Activated CD4-positive, alpha-beta memory T cell treated with anti-CD3 and anti-CD28 coated beads for 36 hours (primary cell): ENCODE measurements around the gene MPP3. TPM values are rescaled to one million over a fixed set of nuclear protein-coding genes. Genes with fewer than 3 reads are reported as not detected.

Experiments used
- CTCF ChIA-PET: fragments of 350-600 bp; sonication (Branson Sonifier 250); formaldehyde crosslinking; loops from one replicate; lab custom pipeline; 2021; ENCODE audit warnings: antibody characterized with exemption, inconsistent platforms; lab: Charles Lee
- POLR2A ChIA-PET: fragments of 350-600 bp; sonication (Branson Sonifier 250); formaldehyde crosslinking; loops from one replicate; lab custom pipeline; 2021; ENCODE audit warnings: antibody characterized with exemption; lab: Charles Lee
- DNase-seq: peaks from one replicate; pipeline ENCODE4 v3.0.0-alpha.2; 2020
- H3K27ac Mint-ChIP-seq: one replicate; pipeline ENCODE4 v1.8.0; 2021; ENCODE audit warnings: mixed read lengths
- H3K27me3 Mint-ChIP-seq: one replicate; pipeline ENCODE4 v1.8.0; 2021; ENCODE audit warnings: mixed read lengths
- H3K36me3 Mint-ChIP-seq: one replicate; pipeline ENCODE4 v1.8.0; 2021; ENCODE audit warnings: mixed read lengths
- H3K4me1 Mint-ChIP-seq: one replicate; pipeline ENCODE4 v1.8.0; 2021; ENCODE audit warnings: low read depth, mixed read lengths
- H3K4me3 Mint-ChIP-seq: one replicate; pipeline ENCODE4 v1.8.0; 2021; ENCODE audit warnings: mild to moderate bottlenecking, mixed read lengths
- H3K9me3 Mint-ChIP-seq: one replicate; pipeline ENCODE4 v1.8.0; 2021; ENCODE audit warnings: mixed read lengths
- intact Hi-C: fragments of 100-400 bp; cut with micrococcal nuclease; formaldehyde crosslinking; loops from one replicate; pipeline ENCODE4 v1.15.1; 2023
- total RNA-seq, 2 experiments: library from RNA; stranded (reverse); gene quantifications; one replicate each; pipeline ENCODE4 v1.2.3, GENCODE V29; 2021

MPP3 gene
- total RNA-seq, 2 experiments from 2014 or later: 0.41 to 0.62 TPM

GRCh38 chr17:43826206-43826605 lies 6.7 kb downstream of the MPP3 start:
- Mint-ChIP-seq H3K4me3 (no peak overlapping the region), H3K27ac (no peak overlapping the region), H3K9me3 (no peaks in the 10 kb centered on the region), H3K36me3 (no peaks in the 10 kb centered on the region), H3K27me3 (peaks cover 3% of the 10 kb centered on the region), H3K4me1 (peaks cover 10% of the 10 kb centered on the region)
- DNase-seq: no peak
- POLR2A ChIA-PET: no interaction called here
- intact Hi-C loops: no loop called here
- CTCF ChIA-PET: interaction anchor here (1.2 kb wide), 1 partner anchor 20 kb away, joined by 3 read pairs; no protein-coding TSS in a partner anchor

DNA sequence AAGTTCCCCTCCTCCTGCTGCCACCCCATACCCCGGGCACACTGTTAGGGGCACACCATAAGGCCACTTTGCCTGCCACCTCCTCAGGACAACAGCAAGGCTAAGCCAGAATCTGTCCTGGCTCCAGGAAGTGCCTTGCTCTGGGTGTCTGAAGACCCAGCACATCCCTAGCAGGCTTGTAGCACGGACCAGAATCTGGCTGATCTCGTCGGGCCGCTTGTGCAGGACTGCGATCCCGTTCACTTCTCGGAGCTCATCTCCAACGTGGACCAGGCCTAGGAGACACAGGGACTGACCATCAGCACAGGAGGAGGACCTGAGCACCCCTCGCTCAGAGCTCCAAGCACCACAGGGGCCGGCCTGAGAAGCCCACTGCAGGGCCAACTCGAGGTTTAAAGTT lies 7.4 kb downstream of the MPP3 start:
- DNase-seq: no peak
- Mint-ChIP-seq H3K4me1 (peaks cover 4% of the 10 kb centered on the region), H3K36me3 (no peaks in the 10 kb centered on the region), H3K27me3 (no peaks in the 10 kb centered on the region), H3K4me3 (no peak overlapping the region), H3K9me3 (no peaks in the 10 kb centered on the region), H3K27ac (no peak overlapping the region)
- ChIA-PET POLR2A (no interaction called here), CTCF (interaction anchor here (1.2 kb wide), 2 partner anchors 20 to 131 kb away, joined by 3 read pairs; no protein-coding TSS in a partner anchor)
- intact Hi-C loops: no loop called here

DNA sequence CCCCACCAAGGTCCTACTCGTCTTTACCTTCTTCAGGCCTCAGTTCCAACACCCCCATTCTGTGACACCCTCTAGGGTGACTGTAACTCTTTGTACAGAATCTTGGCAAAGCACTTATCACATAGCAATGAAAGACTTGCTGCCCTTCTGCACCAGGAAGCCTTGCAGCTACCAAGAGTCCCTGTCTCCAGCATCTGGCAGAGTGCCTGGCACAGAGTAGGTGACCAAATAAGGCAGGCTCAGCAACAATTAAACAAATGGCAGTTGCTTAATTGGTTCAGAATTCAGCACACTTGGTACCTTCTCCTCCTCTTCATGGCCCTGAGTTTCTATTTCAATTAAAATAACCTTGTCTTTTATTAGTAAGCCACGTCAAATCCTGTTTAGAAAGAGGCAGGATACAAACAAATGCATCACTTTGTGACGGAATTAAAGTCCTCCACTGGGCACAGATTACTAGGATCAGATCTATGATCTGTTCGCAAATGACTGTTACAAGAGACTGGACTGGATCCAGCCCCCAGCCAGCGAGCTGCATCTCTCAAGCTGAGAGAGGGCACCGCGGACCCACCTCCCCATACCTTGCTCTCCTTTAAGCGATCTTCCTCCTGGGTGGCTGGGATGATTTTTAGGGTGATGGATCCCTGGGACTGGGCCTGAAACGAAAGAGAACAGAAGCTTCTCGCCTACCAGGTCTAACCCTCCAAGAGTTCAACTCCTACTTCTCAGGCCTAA lies 9.4 kb downstream of the MPP3 start:
- no peak overlapping the region for H3K27ac Mint-ChIP-seq
- no peaks in the 10 kb centered on the region for H3K4me1 Mint-ChIP-seq
- no peak for DNase-seq
- H3K36me3 Mint-ChIP-seq: no peaks in the 10 kb centered on the region
- intact Hi-C loops: no loop called here
- POLR2A ChIA-PET: no interaction called here
- CTCF ChIA-PET: interaction anchor here (1.1 kb wide), 1 partner anchor 55 kb away, joined by 3 read pairs; no protein-coding TSS in a partner anchor
- no peaks in the 10 kb centered on the region for H3K27me3 Mint-ChIP-seq
- H3K4me3 Mint-ChIP-seq: no peak overlapping the region
- no peaks in the 10 kb centered on the region for H3K9me3 Mint-ChIP-seq

DNA sequence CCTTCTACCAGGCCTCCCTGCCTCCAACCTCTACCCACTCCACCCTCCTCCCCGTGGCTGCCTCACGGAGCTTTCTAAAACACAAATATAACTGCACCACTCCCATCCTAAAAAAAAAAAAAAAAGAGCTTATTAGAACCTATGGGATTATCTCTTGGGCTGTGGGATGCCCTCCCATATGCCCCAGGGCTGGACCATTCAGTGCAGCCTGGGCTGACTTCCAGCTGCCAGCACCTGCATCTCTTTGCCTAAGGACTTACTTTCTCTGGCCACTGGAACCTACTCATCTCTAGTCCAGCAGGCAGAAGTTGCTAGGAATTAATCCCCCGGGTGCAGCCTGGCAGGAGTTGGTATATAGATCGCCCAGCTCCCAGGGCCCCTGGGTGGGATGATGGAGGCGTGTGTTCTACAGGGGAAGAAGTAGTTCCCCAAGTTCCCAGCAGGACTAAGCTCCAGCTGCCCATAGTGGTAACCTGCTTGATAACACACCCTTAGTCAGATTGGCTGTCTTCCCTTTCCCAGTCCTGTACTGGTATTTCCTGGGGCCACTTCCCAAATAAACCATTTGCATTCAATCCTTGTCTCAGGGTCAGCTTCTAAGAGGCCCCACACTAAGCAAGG lies 10.3 kb downstream of the MPP3 start:
- no peak for DNase-seq
- no peaks in the 10 kb centered on the region for H3K4me1 Mint-ChIP-seq
- intact Hi-C loops: no loop called here
- no peak overlapping the region for H3K27ac Mint-ChIP-seq
- no peaks in the 10 kb centered on the region for H3K27me3 Mint-ChIP-seq
- no peaks in the 10 kb centered on the region for H3K36me3 Mint-ChIP-seq
- ChIA-PET POLR2A (no interaction called here), CTCF (interaction anchor here (1.1 kb wide), 1 partner anchor 56 kb away, joined by 3 read pairs; no protein-coding TSS in a partner anchor)
- H3K4me3 Mint-ChIP-seq: no peak overlapping the region
- no peaks in the 10 kb centered on the region for H3K9me3 Mint-ChIP-seq

- intact Hi-C loops: no loop called here
- ChIA-PET CTCF (interaction anchor here (4.2 kb wide), 1 partner anchor 26 kb away, joined by 15 read pairs; the partner anchor contains the start of gene CD300LG), POLR2A (no interaction called here)
- Mint-ChIP-seq H3K27ac (no peak overlapping the region), H3K9me3 (no peaks in the 10 kb centered on the region), H3K4me3 (no peak overlapping the region), H3K27me3 (no peaks in the 10 kb centered on the region), H3K36me3 (no peaks in the 10 kb centered on the region), H3K4me1 (no peaks in the 10 kb centered on the region)
- DNase-seq: no peak
These were observed 12.2 kb downstream of the MPP3 start for GRCh38 chr17:43820759-43821158.

DNA sequence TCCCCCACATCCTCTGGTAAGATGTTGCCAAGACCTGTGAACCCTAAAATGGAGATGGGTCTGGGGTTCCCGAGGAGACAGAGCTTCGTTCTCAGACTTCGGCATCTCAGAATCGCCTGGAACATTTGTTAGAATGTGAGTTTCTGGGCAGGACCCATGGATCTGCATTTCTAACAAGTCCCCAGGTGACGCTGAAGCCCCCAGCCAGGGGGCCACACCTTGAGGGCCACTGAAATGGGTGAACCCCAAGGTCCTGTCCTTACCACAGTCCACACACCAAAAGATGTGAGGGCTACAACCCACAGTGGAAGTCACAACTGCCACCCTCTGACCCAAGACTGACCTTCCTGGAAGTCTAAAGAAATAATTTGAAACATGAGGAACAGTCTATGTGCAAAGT lies 14.0 kb downstream of the MPP3 start:
- no peak overlapping the region for H3K4me3 Mint-ChIP-seq
- ChIA-PET CTCF (interaction anchor here (1.1 to 4.2 kb wide), 3 partner anchors 28 to 59 kb away, joined by 3 to 15 read pairs (median 8); partner anchors contain the start of gene CD300LG), POLR2A (no interaction called here)
- H3K9me3 Mint-ChIP-seq: no peaks in the 10 kb centered on the region
- H3K27me3 Mint-ChIP-seq: no peaks in the 10 kb centered on the region
- no peaks in the 10 kb centered on the region for H3K4me1 Mint-ChIP-seq
- intact Hi-C loops: no loop called here
- H3K36me3 Mint-ChIP-seq: no peaks in the 10 kb centered on the region
- no peak for DNase-seq
- no peak overlapping the region for H3K27ac Mint-ChIP-seq

- no peaks in the 10 kb centered on the region for H3K27me3 Mint-ChIP-seq
- no peak overlapping the region for H3K27ac Mint-ChIP-seq
- no peaks in the 10 kb centered on the region for H3K36me3 Mint-ChIP-seq
- intact Hi-C loops: no loop called here
- H3K4me3 Mint-ChIP-seq: no peak overlapping the region
- no peaks in the 10 kb centered on the region for H3K4me1 Mint-ChIP-seq
- no peaks in the 10 kb centered on the region for H3K9me3 Mint-ChIP-seq
- DNase-seq: no peak
- POLR2A ChIA-PET: no interaction called here
- CTCF ChIA-PET: interaction anchor here (3.0 to 4.2 kb wide), 2 partner anchors 29 to 57 kb away, joined by 8 to 15 read pairs; partner anchors contain the start of gene CD300LG
These were observed 15.1 kb downstream of the MPP3 start for GRCh38 chr17:43817826-43818225.

- H3K36me3 Mint-ChIP-seq: no peaks in the 10 kb centered on the region
- no peak overlapping the region for H3K4me3 Mint-ChIP-seq
- no peaks in the 10 kb centered on the region for H3K4me1 Mint-ChIP-seq
- no peak for DNase-seq
- no peaks in the 10 kb centered on the region for H3K9me3 Mint-ChIP-seq
- no peak overlapping the region for H3K27ac Mint-ChIP-seq
- intact Hi-C loops: no loop called here
- H3K27me3 Mint-ChIP-seq: no peaks in the 10 kb centered on the region
- ChIA-PET CTCF (interaction anchor here (1.4 to 4.2 kb wide), 3 partner anchors 30 to 56 kb away, joined by 5 to 15 read pairs (median 8); partner anchors contain the start of gene CD300LG), POLR2A (interaction anchor here (0.6 to 0.8 kb wide), 2 partner anchors 24 to 33 kb away, joined by 3 read pairs; no protein-coding TSS in a partner anchor)
These were observed 16.3 kb downstream of the MPP3 start for GRCh38 chr17:43816336-43817320.

DNA sequence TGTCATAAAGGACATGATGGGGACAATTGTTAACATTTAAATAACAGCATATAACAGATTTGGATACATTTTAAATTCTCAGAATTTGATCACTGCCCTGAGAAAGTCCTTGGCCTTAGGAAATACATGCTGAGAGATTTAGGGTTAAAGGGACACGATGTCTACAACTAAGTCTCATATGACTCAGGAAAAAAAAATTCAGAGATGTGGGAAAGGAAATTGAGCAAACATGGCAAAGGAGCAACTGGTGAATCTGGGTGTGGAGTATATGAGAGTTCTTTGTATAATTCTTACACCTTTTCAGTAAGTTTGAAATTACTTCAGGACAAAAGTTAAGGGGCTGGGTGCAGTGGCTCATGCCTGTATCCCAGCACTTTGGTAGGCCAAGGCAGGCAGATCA lies 18.2 kb downstream of the MPP3 start:
- H3K4me3 Mint-ChIP-seq: no peak overlapping the region
- no peaks in the 10 kb centered on the region for H3K27me3 Mint-ChIP-seq
- POLR2A ChIA-PET: no interaction called here
- H3K27ac Mint-ChIP-seq: no peak overlapping the region
- no peaks in the 10 kb centered on the region for H3K9me3 Mint-ChIP-seq
- intact Hi-C loops: no loop called here
- CTCF ChIA-PET: interaction anchor here (1.4 kb wide), 1 partner anchor 31 kb away, joined by 5 read pairs; no protein-coding TSS in a partner anchor
- H3K36me3 Mint-ChIP-seq: no peaks in the 10 kb centered on the region
- DNase-seq: no peak
- H3K4me1 Mint-ChIP-seq: no peaks in the 10 kb centered on the region

DNA sequence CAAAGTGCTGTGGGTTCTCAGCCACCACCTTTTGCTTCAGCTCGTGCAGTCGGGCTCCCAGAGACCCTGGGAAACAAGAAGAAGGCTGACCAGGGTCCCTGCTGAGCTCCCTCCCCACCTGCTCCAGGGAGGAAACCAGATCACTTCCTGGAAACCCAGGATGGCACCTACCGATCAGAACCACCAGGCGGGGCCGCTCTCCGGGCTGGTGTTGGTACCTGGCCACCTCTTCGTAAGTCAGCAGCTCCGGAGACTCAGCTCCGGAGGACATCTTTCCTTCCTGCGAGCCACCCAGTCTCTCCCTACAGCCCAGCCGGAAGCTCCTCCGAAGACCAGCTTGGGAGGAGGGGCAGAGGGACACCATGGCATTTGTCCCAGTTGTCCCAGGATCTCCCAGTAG lies 18.9 kb downstream of the MPP3 start:
- CTCF ChIA-PET: interaction anchor here (1.3 kb wide), 1 partner anchor 32 kb away, joined by 3 read pairs; no protein-coding TSS in a partner anchor
- H3K9me3 Mint-ChIP-seq: no peaks in the 10 kb centered on the region
- no peak overlapping the region for H3K4me3 Mint-ChIP-seq
- H3K4me1 Mint-ChIP-seq: no peaks in the 10 kb centered on the region
- H3K27me3 Mint-ChIP-seq: no peaks in the 10 kb centered on the region
- H3K36me3 Mint-ChIP-seq: no peaks in the 10 kb centered on the region
- H3K27ac Mint-ChIP-seq: no peak overlapping the region
- POLR2A ChIA-PET: no interaction called here
- intact Hi-C loops: no loop called here
- DNase-seq: no peak

DNA sequence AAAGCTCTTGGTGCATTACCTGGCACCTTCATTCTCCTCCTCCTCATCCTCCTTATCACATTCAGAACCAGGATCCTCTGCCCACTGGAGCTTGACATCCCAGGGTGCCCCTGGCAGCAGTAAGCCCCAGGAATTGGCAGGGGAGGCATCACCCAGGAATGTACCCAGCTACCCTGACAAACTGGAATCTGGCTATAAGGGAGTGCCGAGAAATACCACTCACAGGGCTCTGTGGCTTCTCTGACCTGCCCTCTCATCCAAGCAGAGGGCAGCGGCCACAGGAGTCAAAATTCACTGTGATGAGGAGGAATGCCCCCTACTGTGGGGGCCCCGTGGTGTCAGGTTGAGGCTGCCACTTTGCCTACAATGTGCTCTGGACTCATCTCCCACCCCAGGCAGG lies 19.6 kb downstream of the MPP3 start:
- intact Hi-C loops: no loop called here
- POLR2A ChIA-PET: no interaction called here
- DNase-seq: no peak
- Mint-ChIP-seq H3K36me3 (no peaks in the 10 kb centered on the region), H3K27ac (no peak overlapping the region), H3K9me3 (no peaks in the 10 kb centered on the region), H3K27me3 (no peaks in the 10 kb centered on the region), H3K4me1 (no peaks in the 10 kb centered on the region), H3K4me3 (no peak overlapping the region)
- CTCF ChIA-PET: interaction anchor here (1.3 kb wide), 1 partner anchor 33 kb away, joined by 3 read pairs; no protein-coding TSS in a partner anchor
